NCI-H1436 (cell line): ENCODE results near the gene KCNAB3.
"Not testable (repeated sequence)": the region's sequence is repeated elsewhere in the genome, so short reads cannot be mapped to it uniquely, and the experiment has no call there.

Experiments
- DNase-seq: peaks from one replicate; lab custom pipeline; 2025; lab: John Stamatoyannopoulos, UW

KCNAB3 gene

GRCh38 chr17:7929158-7930023 is at the start of gene KCNAB3:
Gene KCNAB3 (minus strand): TSS chr17:7929856. CDS start chr17:7929435, 421 bp downstream.
- peak; percentile 85 for DNase-seq

- DNase-seq = no peak
These were observed 48.1 kb upstream of the KCNAB3 start for GRCh38 chr17:7977805-7978204.

GRCh38 chr17:7977039-7977438 is 47.4 kb upstream of the KCNAB3 start:
- no peak for DNase-seq

GRCh38 chr17:7974638-7975131 is 45.0 kb upstream of the KCNAB3 start:
- DNase-seq = no peak

- no peak for DNase-seq
These were observed 42.6 kb upstream of the KCNAB3 start for GRCh38 chr17:7972131-7972785.

GRCh38 chr17:7971651-7972050 is 42.0 kb upstream of the KCNAB3 start:
- DNase-seq = no peak

- no peak for DNase-seq
These were observed 39.8 kb upstream of the KCNAB3 start for GRCh38 chr17:7969433-7969832.

GRCh38 chr17:7967751-7968150 is 38.1 kb upstream of the KCNAB3 start:
- no peak for DNase-seq

- DNase-seq = no peak
These were observed 31.8 kb upstream of the KCNAB3 start for GRCh38 chr17:7961421-7961820.

- no peak for DNase-seq
These were observed 30.0 kb upstream of the KCNAB3 start for GRCh38 chr17:7959503-7960253.

GRCh38 chr17:7956228-7956965 is 26.7 kb upstream of the KCNAB3 start:
- DNase-seq = no peak

GRCh38 chr17:7955414-7956227 is 26.0 kb upstream of the KCNAB3 start:
- DNase-seq = no peak

- not testable (repeated sequence) for DNase-seq
These were observed 23.6 kb upstream of the KCNAB3 start for GRCh38 chr17:7953266-7953665.

GRCh38 chr17:7951143-7951792 is 21.6 kb upstream of the KCNAB3 start:
- no peak for DNase-seq

GRCh38 chr17:7950578-7950977 is 20.9 kb upstream of the KCNAB3 start:
- DNase-seq = no peak

GRCh38 chr17:7947651-7948050 is 18.0 kb upstream of the KCNAB3 start:
- DNase-seq = no peak

GRCh38 chr17:7946441-7946840 is 16.8 kb upstream of the KCNAB3 start:
- no peak for DNase-seq

GRCh38 chr17:7945651-7946050 is 16.0 kb upstream of the KCNAB3 start:
- no peak for DNase-seq

GRCh38 chr17:7944326-7944725 is 14.7 kb upstream of the KCNAB3 start:
- DNase-seq = no peak

GRCh38 chr17:7943291-7943690 is 13.6 kb upstream of the KCNAB3 start:
- DNase-seq = no peak
